ENCODE results near the gene SMC1A. TPM values are rescaled to one million over a fixed set of nuclear protein-coding genes. Genes with fewer than 3 reads are reported as not detected.

SMC1A gene
- total and polyA plus RNA-seq, 2 of the 8 experiments (the other 6 are each of a cell fraction or from before 2014, with no cell fraction given), result 22.2 to 98.1 TPM

DNA sequence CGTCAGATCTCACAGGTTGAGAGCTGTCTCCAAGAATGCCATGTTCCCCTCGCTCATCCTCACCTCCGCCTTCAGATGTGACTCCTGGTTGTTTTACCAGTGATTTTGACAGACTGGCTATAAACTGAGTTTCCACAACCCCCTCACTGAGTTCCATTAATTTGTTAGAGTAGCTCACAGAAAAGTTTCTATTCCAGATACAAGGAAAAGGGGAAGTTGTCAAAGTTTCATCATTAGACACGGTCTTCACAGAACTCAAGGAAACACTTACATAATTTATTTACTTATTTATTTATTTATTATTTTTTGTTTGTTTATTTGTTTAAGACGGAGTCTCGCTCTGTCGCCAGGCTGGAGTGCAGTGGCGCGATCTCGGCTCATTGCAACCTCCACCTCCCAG is 85.4 kb downstream of the SMC1A start (continued):
- TF ChIP-seq ZNF274 (IDR thresholded peaks at IDR 0.05; ENCODE audit: borderline replicate concordance, extremely low read depth, low read length), result no peak
- no peak for TF ChIP-seq TAF7 (optimal IDR thresholded peaks at IDR 0.05; ENCODE audit: borderline replicate concordance, low read depth, low read length)
- TF ChIP-seq SP1 (IDR thresholded peaks at IDR 0.05; ENCODE audit: low read depth, low read length), result no peak
- TF ChIP-seq, protein P1, sequence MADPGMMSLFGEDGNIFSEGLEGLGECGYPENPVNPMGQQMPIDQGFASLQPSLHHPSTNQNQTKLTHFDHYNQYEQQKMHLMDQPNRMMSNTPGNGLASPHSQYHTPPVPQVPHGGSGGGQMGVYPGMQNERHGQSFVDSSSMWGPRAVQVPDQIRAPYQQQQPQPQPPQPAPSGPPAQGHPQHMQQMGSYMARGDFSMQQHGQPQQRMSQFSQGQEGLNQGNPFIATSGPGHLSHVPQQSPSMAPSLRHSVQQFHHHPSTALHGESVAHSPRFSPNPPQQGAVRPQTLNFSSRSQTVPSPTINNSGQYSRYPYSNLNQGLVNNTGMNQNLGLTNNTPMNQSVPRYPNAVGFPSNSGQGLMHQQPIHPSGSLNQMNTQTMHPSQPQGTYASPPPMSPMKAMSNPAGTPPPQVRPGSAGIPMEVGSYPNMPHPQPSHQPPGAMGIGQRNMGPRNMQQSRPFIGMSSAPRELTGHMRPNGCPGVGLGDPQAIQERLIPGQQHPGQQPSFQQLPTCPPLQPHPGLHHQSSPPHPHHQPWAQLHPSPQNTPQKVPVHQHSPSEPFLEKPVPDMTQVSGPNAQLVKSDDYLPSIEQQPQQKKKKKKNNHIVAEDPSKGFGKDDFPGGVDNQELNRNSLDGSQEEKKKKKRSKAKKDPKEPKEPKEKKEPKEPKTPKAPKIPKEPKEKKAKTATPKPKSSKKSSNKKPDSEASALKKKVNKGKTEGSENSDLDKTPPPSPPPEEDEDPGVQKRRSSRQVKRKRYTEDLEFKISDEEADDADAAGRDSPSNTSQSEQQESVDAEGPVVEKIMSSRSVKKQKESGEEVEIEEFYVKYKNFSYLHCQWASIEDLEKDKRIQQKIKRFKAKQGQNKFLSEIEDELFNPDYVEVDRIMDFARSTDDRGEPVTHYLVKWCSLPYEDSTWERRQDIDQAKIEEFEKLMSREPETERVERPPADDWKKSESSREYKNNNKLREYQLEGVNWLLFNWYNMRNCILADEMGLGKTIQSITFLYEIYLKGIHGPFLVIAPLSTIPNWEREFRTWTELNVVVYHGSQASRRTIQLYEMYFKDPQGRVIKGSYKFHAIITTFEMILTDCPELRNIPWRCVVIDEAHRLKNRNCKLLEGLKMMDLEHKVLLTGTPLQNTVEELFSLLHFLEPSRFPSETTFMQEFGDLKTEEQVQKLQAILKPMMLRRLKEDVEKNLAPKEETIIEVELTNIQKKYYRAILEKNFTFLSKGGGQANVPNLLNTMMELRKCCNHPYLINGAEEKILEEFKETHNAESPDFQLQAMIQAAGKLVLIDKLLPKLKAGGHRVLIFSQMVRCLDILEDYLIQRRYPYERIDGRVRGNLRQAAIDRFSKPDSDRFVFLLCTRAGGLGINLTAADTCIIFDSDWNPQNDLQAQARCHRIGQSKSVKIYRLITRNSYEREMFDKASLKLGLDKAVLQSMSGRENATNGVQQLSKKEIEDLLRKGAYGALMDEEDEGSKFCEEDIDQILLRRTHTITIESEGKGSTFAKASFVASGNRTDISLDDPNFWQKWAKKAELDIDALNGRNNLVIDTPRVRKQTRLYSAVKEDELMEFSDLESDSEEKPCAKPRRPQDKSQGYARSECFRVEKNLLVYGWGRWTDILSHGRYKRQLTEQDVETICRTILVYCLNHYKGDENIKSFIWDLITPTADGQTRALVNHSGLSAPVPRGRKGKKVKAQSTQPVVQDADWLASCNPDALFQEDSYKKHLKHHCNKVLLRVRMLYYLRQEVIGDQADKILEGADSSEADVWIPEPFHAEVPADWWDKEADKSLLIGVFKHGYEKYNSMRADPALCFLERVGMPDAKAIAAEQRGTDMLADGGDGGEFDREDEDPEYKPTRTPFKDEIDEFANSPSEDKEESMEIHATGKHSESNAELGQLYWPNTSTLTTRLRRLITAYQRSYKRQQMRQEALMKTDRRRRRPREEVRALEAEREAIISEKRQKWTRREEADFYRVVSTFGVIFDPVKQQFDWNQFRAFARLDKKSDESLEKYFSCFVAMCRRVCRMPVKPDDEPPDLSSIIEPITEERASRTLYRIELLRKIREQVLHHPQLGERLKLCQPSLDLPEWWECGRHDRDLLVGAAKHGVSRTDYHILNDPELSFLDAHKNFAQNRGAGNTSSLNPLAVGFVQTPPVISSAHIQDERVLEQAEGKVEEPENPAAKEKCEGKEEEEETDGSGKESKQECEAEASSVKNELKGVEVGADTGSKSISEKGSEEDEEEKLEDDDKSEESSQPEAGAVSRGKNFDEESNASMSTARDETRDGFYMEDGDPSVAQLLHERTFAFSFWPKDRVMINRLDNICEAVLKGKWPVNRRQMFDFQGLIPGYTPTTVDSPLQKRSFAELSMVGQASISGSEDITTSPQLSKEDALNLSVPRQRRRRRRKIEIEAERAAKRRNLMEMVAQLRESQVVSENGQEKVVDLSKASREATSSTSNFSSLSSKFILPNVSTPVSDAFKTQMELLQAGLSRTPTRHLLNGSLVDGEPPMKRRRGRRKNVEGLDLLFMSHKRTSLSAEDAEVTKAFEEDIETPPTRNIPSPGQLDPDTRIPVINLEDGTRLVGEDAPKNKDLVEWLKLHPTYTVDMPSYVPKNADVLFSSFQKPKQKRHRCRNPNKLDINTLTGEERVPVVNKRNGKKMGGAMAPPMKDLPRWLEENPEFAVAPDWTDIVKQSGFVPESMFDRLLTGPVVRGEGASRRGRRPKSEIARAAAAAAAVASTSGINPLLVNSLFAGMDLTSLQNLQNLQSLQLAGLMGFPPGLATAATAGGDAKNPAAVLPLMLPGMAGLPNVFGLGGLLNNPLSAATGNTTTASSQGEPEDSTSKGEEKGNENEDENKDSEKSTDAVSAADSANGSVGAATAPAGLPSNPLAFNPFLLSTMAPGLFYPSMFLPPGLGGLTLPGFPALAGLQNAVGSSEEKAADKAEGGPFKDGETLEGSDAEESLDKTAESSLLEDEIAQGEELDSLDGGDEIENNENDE (IDR thresholded peaks at IDR 0.05; ENCODE audit: insufficient replicate concordance, low read length), result no peak
- TF ChIP-seq JUND (IDR thresholded peaks at IDR 0.05; ENCODE audit: low read length), result no peak
